Stimulated activated naive CD8-positive, alpha-beta T cell treated with anti-CD3 and anti-CD28 coated beads, Interleukin-15, Interleukin-2, amounts not matched to agents 100 ng/mL and 50 ng/mL, for 24 hours (primary cell): ENCODE measurements around the gene LPCAT1.

Experiments used
- H3K27ac Mint-ChIP-seq: one replicate; pipeline ENCODE4 v1.8.0; 2021; ENCODE audit warnings: mild to moderate bottlenecking, mixed read lengths
- H3K27me3 Mint-ChIP-seq: one replicate; pipeline ENCODE4 v1.8.0; 2021; ENCODE audit warnings: mixed read lengths
- H3K36me3 Mint-ChIP-seq: one replicate; pipeline ENCODE4 v1.8.0; 2021; ENCODE audit warnings: low read depth, mixed read lengths
- H3K4me1 Mint-ChIP-seq: one replicate; pipeline ENCODE4 v1.8.0; 2021; ENCODE audit warnings: low read depth, mixed read lengths
- H3K4me3 Mint-ChIP-seq: one replicate; pipeline ENCODE4 v1.8.0; 2021; ENCODE audit warnings: mild to moderate bottlenecking, mixed read lengths
- H3K9me3 Mint-ChIP-seq: one replicate; pipeline ENCODE4 v1.8.0; 2021; ENCODE audit warnings: mixed read lengths

Gene LPCAT1

GRCh38 chr5:1504617-1505016, 19.1 kb downstream of the LPCAT1 start:
- Mint-ChIP-seq H3K36me3 (peaks cover 27% of the 10 kb centered on the region), H3K27ac (no peak overlapping the region), H3K9me3 (no peaks in the 10 kb centered on the region), H3K4me1 (peaks cover 46% of the 10 kb centered on the region), H3K27me3 (no peaks in the 10 kb centered on the region), H3K4me3 (no peak overlapping the region)

GRCh38 chr5:1504069-1504595, 19.6 kb downstream of the LPCAT1 start:
- Mint-ChIP-seq H3K27me3 (no peaks in the 10 kb centered on the region), H3K4me1 (peaks cover 44% of the 10 kb centered on the region), H3K36me3 (peaks cover 28% of the 10 kb centered on the region), H3K4me3 (peak overlapping the region; percentile 40), H3K9me3 (no peaks in the 10 kb centered on the region), H3K27ac (peak overlapping the region; percentile 70)

- Mint-ChIP-seq H3K27ac (peak overlapping the region; percentile 70), H3K27me3 (no peaks in the 10 kb centered on the region), H3K4me1 (peaks cover 51% of the 10 kb centered on the region), H3K36me3 (peaks cover 34% of the 10 kb centered on the region), H3K4me3 (peak overlapping the region; percentile 30), H3K9me3 (no peaks in the 10 kb centered on the region)
Observed at GRCh38 chr5:1503241-1504068, 20.3 kb downstream of the LPCAT1 start.

- peaks cover 33% of the 10 kb centered on the region for H3K36me3 Mint-ChIP-seq
- no peaks in the 10 kb centered on the region for H3K9me3 Mint-ChIP-seq
- peaks cover 58% of the 10 kb centered on the region for H3K4me1 Mint-ChIP-seq
- peak overlapping the region; percentile 70 for H3K27ac Mint-ChIP-seq
- no peak overlapping the region for H3K4me3 Mint-ChIP-seq
- H3K27me3 Mint-ChIP-seq = no peaks in the 10 kb centered on the region
Observed at GRCh38 chr5:1502737-1503120, 21.0 kb downstream of the LPCAT1 start.

GRCh38 chr5:1502046-1502736, 21.6 kb downstream of the LPCAT1 start:
- Mint-ChIP-seq H3K36me3 (peaks cover 28% of the 10 kb centered on the region), H3K4me3 (no peak overlapping the region), H3K27ac (peak overlapping the region; percentile 36), H3K9me3 (no peaks in the 10 kb centered on the region), H3K4me1 (peaks cover 63% of the 10 kb centered on the region), H3K27me3 (no peaks in the 10 kb centered on the region)

GRCh38 chr5:1501372-1502045, 22.3 kb downstream of the LPCAT1 start:
- peaks cover 32% of the 10 kb centered on the region for H3K36me3 Mint-ChIP-seq
- H3K27me3 Mint-ChIP-seq = no peaks in the 10 kb centered on the region
- H3K4me3 Mint-ChIP-seq = no peak overlapping the region
- no peak overlapping the region for H3K27ac Mint-ChIP-seq
- H3K9me3 Mint-ChIP-seq = no peaks in the 10 kb centered on the region
- peaks cover 66% of the 10 kb centered on the region for H3K4me1 Mint-ChIP-seq

- Mint-ChIP-seq H3K36me3 (peaks cover 32% of the 10 kb centered on the region), H3K9me3 (no peaks in the 10 kb centered on the region), H3K4me1 (peaks cover 70% of the 10 kb centered on the region), H3K27ac (no peak overlapping the region), H3K4me3 (no peak overlapping the region), H3K27me3 (no peaks in the 10 kb centered on the region)
Observed at GRCh38 chr5:1500411-1501091, 23.2 kb downstream of the LPCAT1 start.

GRCh38 chr5:1499851-1500250, 23.9 kb downstream of the LPCAT1 start:
- H3K27me3 Mint-ChIP-seq = no peaks in the 10 kb centered on the region
- H3K4me1 Mint-ChIP-seq = peaks cover 76% of the 10 kb centered on the region
- H3K27ac Mint-ChIP-seq = no peak overlapping the region
- no peaks in the 10 kb centered on the region for H3K9me3 Mint-ChIP-seq
- H3K4me3 Mint-ChIP-seq = no peak overlapping the region
- H3K36me3 Mint-ChIP-seq = peaks cover 38% of the 10 kb centered on the region

GRCh38 chr5:1498623-1499416, 24.9 kb downstream of the LPCAT1 start:
- H3K27me3 Mint-ChIP-seq = no peaks in the 10 kb centered on the region
- peak overlapping the region; percentile 69 for H3K27ac Mint-ChIP-seq
- no peak overlapping the region for H3K4me3 Mint-ChIP-seq
- peaks cover 74% of the 10 kb centered on the region for H3K4me1 Mint-ChIP-seq
- peaks cover 46% of the 10 kb centered on the region for H3K36me3 Mint-ChIP-seq
- H3K9me3 Mint-ChIP-seq = no peaks in the 10 kb centered on the region

- Mint-ChIP-seq H3K9me3 (no peaks in the 10 kb centered on the region), H3K4me3 (no peak overlapping the region), H3K27ac (peak overlapping the region; percentile 74), H3K36me3 (peaks cover 53% of the 10 kb centered on the region), H3K27me3 (no peaks in the 10 kb centered on the region), H3K4me1 (peaks cover 74% of the 10 kb centered on the region)
Observed at GRCh38 chr5:1497795-1498622, 25.8 kb downstream of the LPCAT1 start.

GRCh38 chr5:1497242-1497777, 26.4 kb downstream of the LPCAT1 start:
- H3K4me3 Mint-ChIP-seq = no peak overlapping the region
- H3K4me1 Mint-ChIP-seq = peaks cover 75% of the 10 kb centered on the region

GRCh38 chr5:1495525-1495897, 28.2 kb downstream of the LPCAT1 start:
- Mint-ChIP-seq H3K4me1 (peaks cover 88% of the 10 kb centered on the region), H3K9me3 (no peaks in the 10 kb centered on the region), H3K36me3 (peaks cover 68% of the 10 kb centered on the region), H3K4me3 (peak overlapping the region; percentile 49), H3K27ac (peak overlapping the region; percentile 72), H3K27me3 (no peaks in the 10 kb centered on the region)

More at GRCh38 chr5:1497242-1497777, 26.4 kb downstream of the LPCAT1 start:
- peak overlapping the region; percentile 74 for H3K27ac Mint-ChIP-seq
- H3K36me3 Mint-ChIP-seq = peaks cover 55% of the 10 kb centered on the region
- H3K9me3 Mint-ChIP-seq = no peaks in the 10 kb centered on the region
- H3K27me3 Mint-ChIP-seq = no peaks in the 10 kb centered on the region
